Activated naive CD4-positive, alpha-beta T cell (primary cell): ENCODE measurements around the gene CENPE.
A peak's percentile ranks its signal among the peaks of the same experiment; 100 is the strongest.

ENCODE experiments used
- DNase-seq, 4 experiments: peaks; one replicate each; lab custom pipeline; 2025; lab: John Stamatoyannopoulos, UW

CENPE gene

DNA sequence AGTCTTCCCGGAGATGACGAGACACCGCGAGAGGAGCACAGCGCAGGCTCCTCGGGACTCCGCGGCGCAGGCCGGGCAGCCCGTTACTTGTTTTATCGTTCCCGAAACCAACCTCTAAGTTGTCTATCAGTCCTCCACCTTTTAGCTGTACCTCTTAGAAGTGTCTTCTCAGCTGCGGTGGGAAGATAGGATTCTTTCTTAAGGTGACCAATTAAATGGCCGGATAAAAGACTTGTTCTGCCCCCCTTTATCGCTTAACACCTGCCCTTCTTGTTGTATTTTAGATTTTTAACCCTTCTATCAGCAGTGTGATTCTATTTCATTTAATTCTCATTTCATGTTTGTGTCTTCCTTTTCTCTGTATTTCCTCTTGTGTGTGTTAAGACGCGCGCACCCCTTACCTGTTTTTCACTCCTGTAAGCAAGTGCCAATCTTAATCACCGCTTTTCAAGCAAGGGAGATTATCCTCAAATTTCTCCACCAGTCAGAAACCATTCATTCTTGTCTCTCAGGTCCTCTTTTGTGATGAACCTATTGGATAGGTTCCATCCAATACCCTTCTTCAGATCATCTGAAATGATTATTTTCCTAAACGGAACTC lies 121.3 kb downstream of the CENPE start, which contains the start of gene SLC9B2:
Gene SLC9B2 (minus strand): TSS at position 15 of the 601 bp plus-strand sequence. CDS start 9,211 bp downstream, outside the sequence.
- DNase-seq = no peak

DNA sequence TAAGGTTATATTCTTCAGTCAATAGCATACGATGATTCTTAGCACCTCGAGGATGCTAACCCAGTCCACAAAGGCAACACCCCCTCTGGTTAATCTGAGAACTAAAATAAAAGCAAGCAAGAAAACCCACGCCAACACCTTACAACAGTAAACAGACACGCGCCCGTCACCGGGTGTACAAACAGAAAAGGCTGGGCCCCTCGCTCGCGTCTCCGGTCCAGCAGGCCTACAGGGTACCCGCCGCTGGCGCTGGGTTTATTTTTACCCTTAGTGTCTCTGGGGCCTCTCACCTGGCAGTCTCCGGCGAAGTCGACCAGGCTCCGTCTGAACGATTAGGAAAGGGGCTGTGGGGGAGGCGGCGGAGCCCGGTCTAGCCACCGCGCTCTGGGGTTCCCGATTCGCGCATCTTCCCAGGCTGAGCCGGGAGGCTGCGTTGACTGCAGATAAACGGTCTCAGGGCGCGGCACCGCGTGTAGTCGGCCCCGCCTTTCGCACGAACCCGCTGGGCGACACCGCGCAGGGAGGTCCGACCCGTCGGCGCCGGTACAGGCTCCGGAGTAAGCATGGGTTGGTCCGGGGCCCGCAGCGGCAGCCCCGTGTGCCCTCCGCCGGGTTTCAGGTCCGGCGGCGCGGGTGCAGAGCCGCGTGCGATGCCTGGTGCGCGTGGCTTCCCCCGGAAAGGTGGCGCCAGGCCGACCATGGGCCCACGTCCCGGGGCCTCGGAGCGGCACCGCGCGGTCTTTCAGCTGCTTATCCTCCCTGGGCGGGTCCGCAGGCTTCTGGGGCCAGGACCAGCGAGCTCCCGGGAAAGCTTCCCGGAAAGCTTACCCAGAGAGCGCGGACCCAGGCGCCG lies 122.0 kb downstream of the CENPE start:
- DNase-seq = peak; percentile 45 to 65 (median 56)

DNA sequence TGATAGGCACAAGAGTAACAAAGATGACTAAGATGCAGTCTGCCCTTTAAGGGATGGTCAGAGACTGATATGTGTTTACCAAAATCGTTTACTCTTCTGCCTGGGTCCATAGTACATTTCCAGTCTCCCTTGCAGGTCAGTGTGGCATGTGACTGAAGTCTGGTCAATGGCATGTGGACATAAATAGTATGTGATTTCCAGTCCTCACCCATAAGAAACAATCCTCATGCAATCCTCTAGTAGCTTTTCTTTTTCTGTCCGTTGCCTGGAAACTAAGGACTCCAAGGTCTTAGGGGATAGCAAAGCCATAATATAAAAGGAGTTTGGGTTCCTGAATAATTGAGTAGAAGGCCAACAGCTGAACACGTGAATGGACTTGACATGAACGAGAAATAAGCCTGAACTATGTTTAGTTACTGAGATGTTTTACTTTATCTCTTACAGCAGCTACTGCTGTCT lies 122.7 kb downstream of the CENPE start:
- DNase-seq = no peak

DNA sequence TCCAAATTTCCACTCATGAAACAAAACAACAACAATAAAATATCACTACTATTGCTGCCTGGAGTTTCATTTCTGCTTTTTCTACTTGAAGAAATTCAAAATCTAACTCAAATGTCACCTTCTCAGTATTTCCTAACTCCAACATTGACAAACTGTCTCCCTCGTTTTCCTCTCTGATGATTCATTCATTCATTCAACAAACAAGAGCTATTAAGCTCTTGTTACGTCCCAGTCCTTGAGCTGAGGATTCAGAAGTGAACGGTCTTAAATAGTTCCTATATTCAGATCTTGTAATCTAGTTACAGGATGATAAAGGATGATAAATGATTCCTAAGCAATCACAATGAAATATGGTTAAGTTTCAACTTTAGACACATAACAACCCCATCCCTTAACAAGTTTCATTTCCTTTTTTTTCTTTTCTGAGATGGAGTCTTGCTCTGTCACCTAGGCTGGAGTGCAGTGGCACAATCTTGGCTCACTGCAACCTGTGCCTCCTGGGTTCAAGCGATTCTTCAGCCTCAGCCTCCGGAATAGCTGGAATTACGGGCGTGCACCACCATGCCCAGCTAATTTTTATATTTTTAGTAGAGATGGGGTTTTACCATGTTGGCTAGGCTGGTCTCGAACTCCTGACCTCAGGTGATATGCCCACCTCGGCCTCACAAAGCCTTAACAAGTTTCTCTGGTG lies 123.3 kb downstream of the CENPE start:
- DNase-seq = no peak

DNA sequence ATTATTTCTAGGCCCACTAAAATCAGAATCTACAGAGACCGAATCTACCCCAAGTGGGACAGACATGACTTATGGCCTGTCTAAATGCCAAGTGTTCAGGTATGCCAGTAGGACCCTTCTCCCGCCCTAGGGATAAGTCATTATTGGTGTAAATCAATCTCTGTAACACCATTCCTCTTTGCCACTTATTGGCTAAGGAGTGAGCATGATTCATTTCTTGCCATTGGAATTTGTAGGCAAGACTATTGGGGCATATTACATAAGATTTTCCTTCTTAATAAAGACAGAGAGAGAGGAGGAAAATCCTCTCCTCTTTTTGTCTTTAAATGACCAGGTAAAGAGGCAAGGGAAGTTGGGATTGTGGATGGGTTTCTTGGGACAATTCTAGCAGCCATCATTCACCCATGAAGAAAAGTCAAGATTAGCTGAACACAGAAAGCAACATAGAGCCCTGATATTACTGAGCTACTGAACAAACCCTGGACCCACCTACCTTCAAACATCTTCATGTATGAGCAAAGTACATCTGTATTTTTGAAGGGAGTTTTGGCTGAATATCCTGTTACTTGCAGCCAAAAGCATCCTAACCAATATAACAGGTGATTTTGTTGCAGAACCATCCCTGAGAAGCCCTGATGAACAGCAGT lies 124.2 kb downstream of the CENPE start:
- DNase-seq = no peak

DNA sequence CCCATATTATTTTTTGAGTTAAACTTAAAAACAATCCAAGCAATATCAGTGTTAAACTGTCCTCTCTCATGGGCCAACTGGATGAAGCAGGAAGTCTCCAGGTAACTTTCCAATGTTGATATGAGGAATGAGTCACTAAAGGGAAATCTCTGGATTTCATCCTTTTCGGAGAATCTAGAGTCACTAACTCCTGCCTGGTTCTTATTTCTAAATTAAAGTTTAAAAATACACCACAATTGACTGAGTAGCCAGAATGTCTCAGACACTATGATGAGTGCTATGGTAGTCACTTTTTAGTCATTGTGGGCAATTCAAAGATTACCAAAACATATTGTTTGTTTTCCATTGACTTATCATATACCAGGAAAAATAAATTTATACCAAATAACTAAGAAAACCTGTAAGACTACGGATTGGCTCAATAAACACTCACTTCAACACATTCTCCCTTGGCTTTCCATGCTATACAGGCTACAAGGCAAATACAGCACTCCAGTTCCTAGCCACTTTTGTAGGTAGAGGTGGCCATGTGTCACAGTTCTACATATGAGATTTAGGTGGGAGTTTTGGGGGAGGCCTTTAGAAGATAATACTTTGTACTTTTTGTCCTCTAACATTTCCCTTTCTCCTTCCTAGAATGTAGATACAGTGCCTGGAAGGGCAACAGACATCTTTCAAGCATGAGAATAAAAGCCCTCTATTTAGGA lies 130.1 kb downstream of the CENPE start:
- no peak for DNase-seq

DNA sequence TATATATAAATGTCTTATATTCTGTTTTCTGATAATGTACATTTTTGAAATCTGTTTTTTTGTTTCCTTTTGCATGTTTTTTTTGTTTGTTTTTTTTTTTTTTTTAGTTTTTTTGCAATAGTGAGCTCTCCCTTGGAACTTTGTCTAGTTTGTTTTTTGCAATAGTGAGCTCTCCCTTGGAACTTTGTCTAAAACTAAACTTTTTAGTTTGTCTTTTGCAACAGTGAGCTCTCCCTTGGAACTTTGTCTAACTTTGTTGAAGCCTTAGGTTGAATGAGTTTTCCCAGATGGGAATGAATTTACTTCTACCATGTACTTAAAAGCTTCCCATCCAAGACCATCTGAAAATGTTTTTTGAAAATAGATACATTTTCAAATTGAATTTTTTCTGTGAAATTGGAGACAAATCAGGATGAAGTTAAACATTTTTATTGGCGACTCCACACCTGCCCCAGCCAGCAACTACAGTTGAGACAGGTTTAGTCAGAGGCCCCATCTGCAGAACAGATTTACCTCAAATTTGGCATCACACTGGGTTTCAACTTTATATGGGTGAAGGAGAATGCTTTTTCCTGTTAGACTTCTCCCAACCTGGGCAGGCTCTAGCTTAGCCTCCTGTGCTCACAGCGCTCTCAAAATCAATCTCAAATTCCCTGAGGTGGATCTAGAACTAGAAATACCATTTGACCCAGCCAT lies 137.5 kb downstream of the CENPE start:
- no peak for DNase-seq
